GM19468 (cell line): ENCODE results near the gene RNPC3.
A peak's percentile ranks its signal among the peaks of the same experiment; 100 is the strongest.
"Not testable (repeated sequence)": the region's sequence is repeated elsewhere in the genome, so short reads cannot be mapped to it uniquely, and the experiment has no call there.

Source experiments
- ATAC-seq: cut with Tn5 transposase; IDR thresholded peaks from one replicate; pipeline ENCODE4 v1.9.1; 2021; ENCODE audit warnings: mild to moderate bottlenecking, moderate library complexity, moderate number of reproducible peaks; ENCODE audit not compliant: unreplicated experiment; ENCODE audit errors: extremely low read depth

Gene RNPC3

GRCh38 chr1:103547840-103548239, 22.3 kb downstream of the RNPC3 start:
- no peak for ATAC-seq

GRCh38 chr1:103560427-103560826, 34.9 kb downstream of the RNPC3 start:
- no peak for ATAC-seq

GRCh38 chr1:103561124-103561523, 35.6 kb downstream of the RNPC3 start:
- not testable (repeated sequence) for ATAC-seq

GRCh38 chr1:103561643-103562395, 36.3 kb downstream of the RNPC3 start:
- ATAC-seq, result peak; percentile 61

GRCh38 chr1:103563056-103563455, 37.6 kb downstream of the RNPC3 start:
- no peak for ATAC-seq

GRCh38 chr1:103569493-103569892, 44.0 kb downstream of the RNPC3 start:
- no peak for ATAC-seq

GRCh38 chr1:103571289-103571688, 45.8 kb downstream of the RNPC3 start, which contains the start of gene AMY2B:
Gene AMY2B, plus strand, starts transcription at chr1:103571589. Its CDS starts 14 bp downstream, at chr1:103571603.
- not testable (repeated sequence) for ATAC-seq

- no peak for ATAC-seq
Measured at GRCh38 chr1:103576065-103576464, 50.6 kb downstream of the RNPC3 start.

GRCh38 chr1:103576784-103577183, 51.3 kb downstream of the RNPC3 start:
- not testable (repeated sequence) for ATAC-seq

GRCh38 chr1:103582464-103582863, 57.0 kb downstream of the RNPC3 start:
- no peak for ATAC-seq

GRCh38 chr1:103583887-103584286, 58.4 kb downstream of the RNPC3 start:
- no peak for ATAC-seq

- ATAC-seq, result no peak
Measured at GRCh38 chr1:103584537-103584936, 59.0 kb downstream of the RNPC3 start.

- ATAC-seq, result not testable (repeated sequence)
Measured at GRCh38 chr1:103602740-103603139, 77.2 kb downstream of the RNPC3 start.
